DND-41 (cell line): Measurements from ENCODE around the gene MICOS13.

Source experiments
- EZH2 ChIP-seq: IDR thresholded peaks from 3 replicates; pipeline ENCODE4 v1.6.1; 2012; ENCODE audit warnings: borderline replicate concordance, low read depth, mild to moderate bottlenecking, moderate library complexity, low read length, inconsistent platforms; ENCODE audit not compliant: severe bottlenecking
- TF ChIP-seq, protein P1 (sequence below): IDR thresholded peaks from 2 replicates; pipeline ENCODE4 v1.5.1; 2012; ENCODE audit warnings: borderline replicate concordance, low read length, moderate library complexity, mild to moderate bottlenecking; ENCODE audit not compliant: poor library complexity, severe bottlenecking; ENCODE audit errors: extremely low read depth

- TF ChIP-seq, protein P1, sequence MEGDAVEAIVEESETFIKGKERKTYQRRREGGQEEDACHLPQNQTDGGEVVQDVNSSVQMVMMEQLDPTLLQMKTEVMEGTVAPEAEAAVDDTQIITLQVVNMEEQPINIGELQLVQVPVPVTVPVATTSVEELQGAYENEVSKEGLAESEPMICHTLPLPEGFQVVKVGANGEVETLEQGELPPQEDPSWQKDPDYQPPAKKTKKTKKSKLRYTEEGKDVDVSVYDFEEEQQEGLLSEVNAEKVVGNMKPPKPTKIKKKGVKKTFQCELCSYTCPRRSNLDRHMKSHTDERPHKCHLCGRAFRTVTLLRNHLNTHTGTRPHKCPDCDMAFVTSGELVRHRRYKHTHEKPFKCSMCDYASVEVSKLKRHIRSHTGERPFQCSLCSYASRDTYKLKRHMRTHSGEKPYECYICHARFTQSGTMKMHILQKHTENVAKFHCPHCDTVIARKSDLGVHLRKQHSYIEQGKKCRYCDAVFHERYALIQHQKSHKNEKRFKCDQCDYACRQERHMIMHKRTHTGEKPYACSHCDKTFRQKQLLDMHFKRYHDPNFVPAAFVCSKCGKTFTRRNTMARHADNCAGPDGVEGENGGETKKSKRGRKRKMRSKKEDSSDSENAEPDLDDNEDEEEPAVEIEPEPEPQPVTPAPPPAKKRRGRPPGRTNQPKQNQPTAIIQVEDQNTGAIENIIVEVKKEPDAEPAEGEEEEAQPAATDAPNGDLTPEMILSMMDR = no peak
- no peak for TF ChIP-seq EZH2
These were observed 51.9 kb downstream of the MICOS13 start for GRCh38 chr19:5628461-5628860.
